ENCODE measurements around the gene POTED. TPM values are rescaled to one million over a fixed set of nuclear protein-coding genes. Genes with fewer than 3 reads are reported as not detected.

The POTED gene
- total RNA-seq: not detected in 2 replicates

DNA sequence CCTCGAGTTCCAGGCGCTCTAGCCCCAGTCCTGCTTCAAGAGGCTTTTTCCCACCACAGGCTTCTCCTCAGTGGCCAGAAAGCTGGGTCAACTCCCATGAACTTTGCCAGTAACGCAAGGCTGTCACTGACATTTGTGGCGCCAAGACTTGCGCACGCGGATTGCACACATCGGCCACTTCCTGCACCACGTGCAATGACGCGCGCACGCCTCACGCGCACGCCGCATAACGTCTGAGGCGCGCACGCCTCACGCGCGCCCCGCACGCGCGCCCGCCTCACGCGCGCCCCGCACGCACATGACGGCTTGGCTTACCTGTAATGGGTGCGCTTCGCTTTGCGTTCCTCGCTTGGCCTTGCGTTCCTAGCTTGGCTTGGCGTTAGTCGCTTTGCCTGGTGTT lies at the start of gene POTED:
Gene POTED, plus strand, starts transcription at position 301 of the 400 bp plus-strand sequence. CDS start 452 bp downstream, outside the sequence.

